SU-DHL-6 (cell line): Measurements from ENCODE around the gene TMEM33.

Source experiments
- EZH2phosphoT487 ChIP-seq: fragments of 200-600 bp; sonication (generic), shearing (Covaris generic); conservative IDR thresholded peaks from 2 replicates; pipeline ENCODE4 v1.6.1; 2018; ENCODE audit warnings: mild to moderate bottlenecking, antibody characterized with exemption, low read length, moderate library complexity, mixed read lengths
- TF ChIP-seq, protein P1 (sequence below): fragments of 200-600 bp; sonication (generic); IDR thresholded peaks from one replicate; pipeline ENCODE4 v1.5.1; 2017; ENCODE audit warnings: antibody characterized with exemption, mild to moderate bottlenecking, low read length, moderate library complexity; ENCODE audit not compliant: insufficient read depth, poor library complexity, severe bottlenecking

DNA sequence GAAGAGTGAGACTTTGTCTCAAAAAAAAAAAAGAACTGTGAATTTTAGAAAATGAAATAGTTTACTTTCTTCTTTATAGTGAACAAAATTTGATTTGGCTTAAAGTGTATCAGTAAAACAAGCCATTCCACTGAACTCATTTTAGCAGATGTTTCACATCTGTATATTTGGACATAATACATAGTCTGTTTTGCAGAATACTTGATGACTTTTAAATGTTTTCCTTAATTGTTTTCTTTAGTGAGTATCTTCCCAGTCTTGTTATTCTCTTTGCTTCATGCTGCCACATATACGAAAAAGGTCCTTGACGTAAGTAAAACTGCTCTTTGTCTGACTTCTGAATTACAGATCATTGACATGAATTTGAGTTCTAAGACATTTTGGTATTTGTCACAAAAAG is 8.3 kb downstream of the TMEM33 start:
- TF ChIP-seq, protein P1, sequence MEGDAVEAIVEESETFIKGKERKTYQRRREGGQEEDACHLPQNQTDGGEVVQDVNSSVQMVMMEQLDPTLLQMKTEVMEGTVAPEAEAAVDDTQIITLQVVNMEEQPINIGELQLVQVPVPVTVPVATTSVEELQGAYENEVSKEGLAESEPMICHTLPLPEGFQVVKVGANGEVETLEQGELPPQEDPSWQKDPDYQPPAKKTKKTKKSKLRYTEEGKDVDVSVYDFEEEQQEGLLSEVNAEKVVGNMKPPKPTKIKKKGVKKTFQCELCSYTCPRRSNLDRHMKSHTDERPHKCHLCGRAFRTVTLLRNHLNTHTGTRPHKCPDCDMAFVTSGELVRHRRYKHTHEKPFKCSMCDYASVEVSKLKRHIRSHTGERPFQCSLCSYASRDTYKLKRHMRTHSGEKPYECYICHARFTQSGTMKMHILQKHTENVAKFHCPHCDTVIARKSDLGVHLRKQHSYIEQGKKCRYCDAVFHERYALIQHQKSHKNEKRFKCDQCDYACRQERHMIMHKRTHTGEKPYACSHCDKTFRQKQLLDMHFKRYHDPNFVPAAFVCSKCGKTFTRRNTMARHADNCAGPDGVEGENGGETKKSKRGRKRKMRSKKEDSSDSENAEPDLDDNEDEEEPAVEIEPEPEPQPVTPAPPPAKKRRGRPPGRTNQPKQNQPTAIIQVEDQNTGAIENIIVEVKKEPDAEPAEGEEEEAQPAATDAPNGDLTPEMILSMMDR: no peak
- TF ChIP-seq EZH2phosphoT487: no peak
